Measurements from ENCODE around the gene MSL1. TPM values are rescaled to one million over a fixed set of nuclear protein-coding genes. Genes with fewer than 3 reads are reported as not detected.

MSL1 gene
- total and polyA plus RNA-seq, 2 of the 13 experiments (the other 11 are each of a cell fraction or from before 2014, with no cell fraction given) = 63.8 to 88.5 TPM

DNA sequence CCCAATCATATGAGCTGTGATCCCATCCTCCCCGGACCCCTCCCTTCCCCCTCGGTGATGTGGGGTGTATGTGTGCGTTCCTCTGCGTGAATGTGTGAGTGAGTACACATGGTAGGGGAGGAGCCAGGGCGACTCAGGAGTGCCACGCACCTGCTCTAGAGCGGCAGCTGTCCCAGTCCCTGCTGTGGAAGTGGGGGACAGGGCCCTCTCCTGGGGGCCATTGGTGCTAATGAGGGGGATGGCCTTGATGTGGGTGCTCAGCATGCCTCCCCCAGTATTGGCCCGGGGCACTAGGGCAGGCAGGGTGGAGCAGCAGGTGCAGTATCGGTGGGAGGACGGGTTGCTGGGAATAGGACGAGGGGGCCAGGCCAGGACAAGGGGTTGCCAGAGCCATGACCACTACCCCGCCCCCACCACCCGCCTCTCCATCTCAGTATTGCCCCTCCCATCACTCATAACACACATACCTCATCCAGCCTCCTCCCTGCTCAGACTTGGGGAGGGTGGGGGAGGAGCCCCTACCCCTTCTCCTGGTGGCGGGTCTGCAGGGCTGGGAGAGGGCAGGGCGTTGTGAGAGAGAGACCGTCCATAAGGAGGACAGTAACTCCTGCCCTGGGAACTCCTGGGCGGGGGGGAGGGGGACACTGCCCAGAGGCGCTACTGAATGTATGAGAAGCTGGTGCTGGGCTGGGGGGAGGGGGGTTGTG is 29.9 kb upstream of the MSL1 start (continued):
- no peak for TF ChIP-seq MED13 (CRISPR knock-in tag; IDR thresholded peaks at IDR 0.05)
- TF ChIP-seq ERF (CRISPR knock-in tag; IDR thresholded peaks at IDR 0.05) = no peak
- 0 out of 2 replicates have a peak, but pooled peaks have one; percentile 17 for TF ChIP-seq RBFOX2 (IDR thresholded peaks at IDR 0.05; ENCODE audit: low read depth, low read length)
- 0 out of 4 replicates have a peak, but pooled peaks of 1 of the 2 experiments have one; percentile 19 for TF ChIP-seq POLR2A (IDR thresholded peaks at IDR 0.05; ENCODE audit: insufficient read depth in 1 of 2, low read depth in 2 of 2, low read length in 2 of 2)
- TF ChIP-seq SNAI1 (CRISPR knock-in tag; IDR thresholded peaks at IDR 0.05; ENCODE audit: borderline replicate concordance) = no peak
- TF ChIP-seq BATF2 (CRISPR knock-in tag; IDR thresholded peaks at IDR 0.05) = no peak
- no peak for TF ChIP-seq TRAFD1 (CRISPR knock-in tag; IDR thresholded peaks at IDR 0.05; ENCODE audit: borderline replicate concordance)
- TF ChIP-seq PHF5A (CRISPR knock-in tag; IDR thresholded peaks at IDR 0.05; ENCODE audit: low read depth, unreplicated experiment) = no peak
- TF ChIP-seq, protein P1, sequence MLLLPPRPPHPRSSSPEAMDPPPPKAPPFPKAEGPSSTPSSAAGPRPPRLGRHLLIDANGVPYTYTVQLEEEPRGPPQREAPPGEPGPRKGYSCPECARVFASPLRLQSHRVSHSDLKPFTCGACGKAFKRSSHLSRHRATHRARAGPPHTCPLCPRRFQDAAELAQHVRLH (CRISPR knock-in tag; IDR thresholded peaks at IDR 0.05; ENCODE audit: borderline replicate concordance, low read depth) = no peak
- TF ChIP-seq ELK4 (CRISPR knock-in tag; IDR thresholded peaks at IDR 0.05; ENCODE audit: borderline replicate concordance) = no peak
- no peak for TF ChIP-seq ZNF33A (CRISPR knock-in tag; IDR thresholded peaks at IDR 0.05; ENCODE audit: borderline replicate concordance)
- TF ChIP-seq ZNF883 (CRISPR knock-in tag; IDR thresholded peaks at IDR 0.05; ENCODE audit: not compliant biosample characterization) = no peak
